ENCODE results near the gene CERS6.
"Not testable (repeated sequence)": the region's sequence is repeated elsewhere in the genome, so short reads cannot be mapped to it uniquely, and the experiment has no call there.

Gene CERS6

GRCh38 chr2:168751104-168751740, 295.1 kb downstream of the CERS6 start:
- no peaks in the 10 kb centered on the region for H3K9me3 ChIP-seq (ENCODE audit: low read depth, low read length)
- TF ChIP-seq POLR2AphosphoS5 (IDR thresholded peaks at IDR 0.05; ENCODE audit: borderline replicate concordance, low read depth, low read length), result no peak
- no peak for TF ChIP-seq EZH2 (IDR thresholded peaks at IDR 0.05)
- TF ChIP-seq FOXP2 (optimal IDR thresholded peaks at IDR 0.05; ENCODE audit: control extremely low read depth, extremely low read length, insufficient read depth), result no peak
- DNase-seq (ENCODE audit: low read depth, low spot score), result no peak
- no peak overlapping the region for H3K9ac ChIP-seq (ENCODE audit: insufficient read length)
- H3K27ac ChIP-seq, result no peak overlapping the region
- H3K36me3 ChIP-seq (ENCODE audit: insufficient read depth, low read length), result no peaks in the 10 kb centered on the region
- no peak overlapping the region for H3K4me3 ChIP-seq

GRCh38 chr2:168752361-168752760, 296.3 kb downstream of the CERS6 start:
- DNase-seq (ENCODE audit: low read depth, low spot score), result no peak
- Histone ChIP-seq H3K9ac (ENCODE audit: insufficient read length) (no peak overlapping the region), H3K9me3 (ENCODE audit: low read depth, low read length) (no peaks in the 10 kb centered on the region), H3K36me3 (ENCODE audit: insufficient read depth, low read length) (no peaks in the 10 kb centered on the region), H3K27ac (no peak overlapping the region), H3K4me3 (no peak overlapping the region)
- no peak for TF ChIP-seq POLR2AphosphoS5 (IDR thresholded peaks at IDR 0.05; ENCODE audit: borderline replicate concordance, low read depth, low read length)
- no peak for TF ChIP-seq FOXP2 (optimal IDR thresholded peaks at IDR 0.05; ENCODE audit: control extremely low read depth, extremely low read length, insufficient read depth)

- Histone ChIP-seq H3K9me3 (ENCODE audit: low read depth, low read length) (no peaks in the 10 kb centered on the region), H3K27ac (no peak overlapping the region), H3K4me3 (no peak overlapping the region), H3K36me3 (ENCODE audit: insufficient read depth, low read length) (no peaks in the 10 kb centered on the region), H3K9ac (ENCODE audit: insufficient read length) (no peak overlapping the region)
- TF ChIP-seq FOXP2 (optimal IDR thresholded peaks at IDR 0.05; ENCODE audit: control extremely low read depth, extremely low read length, insufficient read depth), result no peak
- TF ChIP-seq POLR2AphosphoS5 (IDR thresholded peaks at IDR 0.05; ENCODE audit: borderline replicate concordance, low read depth, low read length), result no peak
- no peak for DNase-seq (ENCODE audit: low read depth, low spot score)
Measured at GRCh38 chr2:168753765-168754329, 297.8 kb downstream of the CERS6 start.

- TF ChIP-seq EZH2 (IDR thresholded peaks at IDR 0.05), result no peak
- TF ChIP-seq POLR2AphosphoS5 (IDR thresholded peaks at IDR 0.05; ENCODE audit: borderline replicate concordance, low read depth, low read length), result no peak
- no peak for TF ChIP-seq FOXP2 (optimal IDR thresholded peaks at IDR 0.05; ENCODE audit: control extremely low read depth, extremely low read length, insufficient read depth)
Measured at GRCh38 chr2:168757223-168757622, 301.2 kb downstream of the CERS6 start.

GRCh38 chr2:168758970-168759820, 303.1 kb downstream of the CERS6 start:
- TF ChIP-seq EZH2 (IDR thresholded peaks at IDR 0.05) (no peak), FOXP2 (optimal IDR thresholded peaks at IDR 0.05; ENCODE audit: control extremely low read depth, extremely low read length, insufficient read depth) (no peak), POLR2AphosphoS5 (IDR thresholded peaks at IDR 0.05; ENCODE audit: borderline replicate concordance, low read depth, low read length) (no peak)
- Histone ChIP-seq H3K9me3 (ENCODE audit: low read depth, low read length) (no peaks in the 10 kb centered on the region), H3K9ac (ENCODE audit: insufficient read length) (no peak overlapping the region), H3K27ac (no peak overlapping the region), H3K36me3 (ENCODE audit: insufficient read depth, low read length) (no peaks in the 10 kb centered on the region), H3K4me3 (no peak overlapping the region)
- no peak for DNase-seq (ENCODE audit: low read depth, low spot score)

More at GRCh38 chr2:168757223-168757622, 301.2 kb downstream of the CERS6 start:
- H3K9me3 ChIP-seq (ENCODE audit: low read depth, low read length), result no peaks in the 10 kb centered on the region
- H3K36me3 ChIP-seq (ENCODE audit: insufficient read depth, low read length), result no peaks in the 10 kb centered on the region
- no peak for DNase-seq (ENCODE audit: low read depth, low spot score)
- no peak overlapping the region for H3K27ac ChIP-seq
- H3K4me3 ChIP-seq, result no peak overlapping the region
- no peak overlapping the region for H3K9ac ChIP-seq (ENCODE audit: insufficient read length)

DNA sequence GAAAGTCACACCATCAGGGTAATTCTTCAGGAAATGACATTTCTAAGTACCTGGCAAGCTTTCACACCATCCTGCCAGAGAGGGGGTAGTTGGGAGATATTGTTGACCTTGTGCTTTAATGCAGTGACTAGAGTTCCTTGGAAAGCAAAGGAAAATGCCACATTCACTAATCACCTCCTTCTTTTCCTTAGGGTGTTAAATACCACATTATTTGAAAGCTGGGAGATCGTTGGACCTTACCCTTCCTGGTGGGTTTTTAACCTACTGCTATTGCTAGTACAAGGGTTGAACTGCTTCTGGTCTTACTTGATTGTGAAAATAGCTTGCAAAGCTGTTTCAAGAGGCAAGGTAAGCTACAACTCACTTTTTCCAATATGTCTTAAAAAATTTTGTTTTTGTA, 309.3 kb downstream of the CERS6 start:
- TF ChIP-seq FOXP2 (optimal IDR thresholded peaks at IDR 0.05; ENCODE audit: control extremely low read depth, extremely low read length, insufficient read depth) (no peak), EZH2 (IDR thresholded peaks at IDR 0.05) (no peak), POLR2AphosphoS5 (IDR thresholded peaks at IDR 0.05; ENCODE audit: borderline replicate concordance, low read depth, low read length) (no peak)
- no peak overlapping the region for H3K27ac ChIP-seq
- H3K9ac ChIP-seq (ENCODE audit: insufficient read length), result no peak overlapping the region
- H3K4me3 ChIP-seq, result no peak overlapping the region
- H3K36me3 ChIP-seq (ENCODE audit: insufficient read depth, low read length), result no peaks in the 10 kb centered on the region
- DNase-seq (ENCODE audit: low read depth, low spot score), result no peak
- H3K9me3 ChIP-seq (ENCODE audit: low read depth, low read length), result no peaks in the 10 kb centered on the region

DNA sequence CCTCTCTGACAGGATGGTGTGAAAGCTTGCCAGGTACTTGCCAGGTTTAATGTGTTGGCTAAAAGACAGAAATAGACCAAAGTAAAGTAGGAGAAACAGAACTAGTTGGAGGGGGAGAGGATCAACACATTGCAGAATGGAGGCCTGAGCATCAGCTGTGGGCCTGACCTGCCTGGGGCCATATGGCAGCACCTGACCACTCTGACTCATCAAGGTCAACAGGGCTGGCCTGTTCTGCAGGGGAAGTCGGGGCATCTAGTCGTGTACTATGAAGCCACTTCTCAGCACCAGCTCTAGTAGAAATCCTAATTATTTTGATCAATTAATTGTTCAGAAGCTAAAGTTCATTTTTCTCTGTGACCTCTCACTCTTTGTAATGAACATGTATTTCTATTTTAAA, 310.5 kb downstream of the CERS6 start:
- Histone ChIP-seq H3K9me3 (ENCODE audit: low read depth, low read length) (no peaks in the 10 kb centered on the region), H3K27ac (no peak overlapping the region), H3K4me3 (no peak overlapping the region), H3K9ac (ENCODE audit: insufficient read length) (no peak overlapping the region), H3K36me3 (ENCODE audit: insufficient read depth, low read length) (no peaks in the 10 kb centered on the region)
- TF ChIP-seq FOXP2 (optimal IDR thresholded peaks at IDR 0.05; ENCODE audit: control extremely low read depth, extremely low read length, insufficient read depth), result no peak
- TF ChIP-seq EZH2 (IDR thresholded peaks at IDR 0.05), result no peak
- TF ChIP-seq POLR2AphosphoS5 (IDR thresholded peaks at IDR 0.05; ENCODE audit: borderline replicate concordance, low read depth, low read length), result no peak
- DNase-seq (ENCODE audit: low read depth, low spot score), result no peak

DNA sequence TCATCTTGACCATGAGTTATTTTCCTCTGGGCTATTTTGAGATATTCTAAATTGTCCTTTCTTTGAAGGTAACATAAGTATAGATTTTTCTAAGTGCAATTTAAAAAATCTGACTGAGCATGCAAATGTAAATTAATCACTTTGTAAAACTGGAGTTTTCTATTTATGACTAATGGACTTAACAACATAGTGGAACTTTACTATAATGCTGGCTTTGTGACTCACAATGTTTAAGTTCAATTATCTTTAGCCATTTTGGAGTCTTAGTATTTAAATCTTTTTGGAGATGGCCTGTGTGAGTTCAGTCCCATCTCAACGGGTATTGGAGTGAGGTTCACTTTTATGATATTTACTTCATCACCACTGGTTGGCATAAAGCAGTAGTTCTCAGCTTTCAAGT, 311.2 kb downstream of the CERS6 start:
- Histone ChIP-seq H3K36me3 (ENCODE audit: insufficient read depth, low read length) (no peaks in the 10 kb centered on the region), H3K9me3 (ENCODE audit: low read depth, low read length) (no peaks in the 10 kb centered on the region), H3K4me3 (no peak overlapping the region), H3K27ac (no peak overlapping the region), H3K9ac (ENCODE audit: insufficient read length) (no peak overlapping the region)
- no peak for TF ChIP-seq FOXP2 (optimal IDR thresholded peaks at IDR 0.05; ENCODE audit: control extremely low read depth, extremely low read length, insufficient read depth)
- no peak for TF ChIP-seq EZH2 (IDR thresholded peaks at IDR 0.05)
- TF ChIP-seq POLR2AphosphoS5 (IDR thresholded peaks at IDR 0.05; ENCODE audit: borderline replicate concordance, low read depth, low read length), result no peak
- DNase-seq (ENCODE audit: low read depth, low spot score), result no peak

DNA sequence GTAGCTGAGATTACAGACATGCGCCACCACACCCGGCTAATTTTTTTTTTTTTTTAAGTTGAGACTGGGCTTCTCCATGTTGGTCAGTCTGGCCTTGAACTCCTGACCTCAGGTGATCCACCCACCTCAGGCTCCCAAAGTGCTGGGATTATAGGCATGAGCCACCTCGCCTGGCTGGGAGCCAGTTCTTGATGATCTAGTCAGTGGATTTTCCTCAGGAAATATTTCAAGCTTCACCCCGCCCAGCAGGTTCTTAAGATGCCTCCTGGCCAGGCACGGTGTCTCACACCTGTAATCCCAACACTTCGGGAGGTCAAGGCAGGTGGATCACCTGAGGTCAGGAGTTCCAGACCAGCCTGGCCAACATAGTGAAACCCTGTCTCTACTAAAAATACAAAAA, 312.3 kb downstream of the CERS6 start:
- H3K27ac ChIP-seq; H3K9me3 ChIP-seq (ENCODE audit: low read depth, low read length): not testable (repeated sequence)

More for the DNA sequence above, 312.3 kb downstream of the CERS6 start:
- H3K4me3 ChIP-seq; DNase-seq (ENCODE audit: low read depth, low spot score); H3K36me3 ChIP-seq (ENCODE audit: insufficient read depth, low read length); H3K9ac ChIP-seq (ENCODE audit: insufficient read length): not testable (repeated sequence)

Data from SK-N-MC (cell line).